SHP77 treated with DMSO at 0.1 percent for 48 hours (cell line): ENCODE measurements around the gene TANGO6.
"Not testable (repeated sequence)": the region's sequence is repeated elsewhere in the genome, so short reads cannot be mapped to it uniquely, and the experiment has no call there.

Experiments
- DNase-seq: peaks from one replicate; lab custom pipeline; 2025; lab: John Stamatoyannopoulos, UW

TANGO6 gene

GRCh38 chr16:69118468-69118867, 275.1 kb downstream of the TANGO6 start:
- no peak for DNase-seq

GRCh38 chr16:69118994-69119393, 275.7 kb downstream of the TANGO6 start:
- DNase-seq, result no peak

GRCh38 chr16:69119536-69119935, 276.2 kb downstream of the TANGO6 start:
- DNase-seq, result no peak

- no peak for DNase-seq
Observed at GRCh38 chr16:69120096-69120664, 276.8 kb downstream of the TANGO6 start.

GRCh38 chr16:69123910-69124309, 280.6 kb downstream of the TANGO6 start:
- DNase-seq, result peak; percentile 33

- DNase-seq, result not testable (repeated sequence)
Observed at GRCh38 chr16:69124406-69124805, 281.1 kb downstream of the TANGO6 start.

GRCh38 chr16:69124961-69125360, 281.6 kb downstream of the TANGO6 start:
- DNase-seq, result not testable (repeated sequence)

- DNase-seq, result no peak
Observed at GRCh38 chr16:69126221-69126620, 282.9 kb downstream of the TANGO6 start.

- DNase-seq, result not testable (repeated sequence)
Observed at GRCh38 chr16:69126801-69127200, 283.5 kb downstream of the TANGO6 start.

GRCh38 chr16:69127966-69128510, 284.7 kb downstream of the TANGO6 start:
- DNase-seq, result no peak

GRCh38 chr16:69130461-69130860, 287.1 kb downstream of the TANGO6 start:
- no peak for DNase-seq

GRCh38 chr16:69131167-69131838, 288.0 kb downstream of the TANGO6 start:
- DNase-seq, result no peak

GRCh38 chr16:69131839-69132423, 288.6 kb downstream of the TANGO6 start:
- no peak for DNase-seq

- DNase-seq, result peak; percentile 48
Observed at GRCh38 chr16:69132424-69133252, 289.3 kb downstream of the TANGO6 start, which contains the start of the genes CHTF8 and UTP4. Gene CHTF8, minus strand, starts transcription at chr16:69132588. Its CDS starts 11,130 bp downstream, at chr16:69121458. Gene UTP4, plus strand, starts transcription at chr16:69132649. Its CDS starts 811 bp downstream, at chr16:69133460.

GRCh38 chr16:69133373-69133954, 290.1 kb downstream of the TANGO6 start:
- DNase-seq, result no peak
